ENCODE data around the gene RBM20. TPM values are rescaled to one million over a fixed set of nuclear protein-coding genes. Genes with fewer than 3 reads are reported as not detected.

RBM20 gene
- total and polyA plus RNA-seq, 2 experiments from 2014 or later = 0.05 to 0.17 TPM

GRCh38 chr10:110682348-110682747 lies 38.2 kb downstream of the RBM20 start:
- peaks cover 16% of the 10 kb centered on the region for H3K4me1 ChIP-seq (ENCODE audit: insufficient read depth)
- H2AFZ ChIP-seq = no peak overlapping the region
- ATAC-seq (no peak), DNase-seq (ENCODE audit: low spot score) (no peak)
- no peak overlapping the region for H3K4me3 Mint-ChIP-seq
- peaks cover 4% of the 10 kb centered on the region for H3K27me3 Mint-ChIP-seq (ENCODE audit: insufficient read depth, low read depth, poor library complexity)
- H3K4me3 ChIP-seq = no peak overlapping the region
- no peaks in the 10 kb centered on the region for H4K20me1 ChIP-seq (replicated peaks; ENCODE audit: insufficient read depth)
- no peaks in the 10 kb centered on the region for H3K79me2 ChIP-seq (replicated peaks; ENCODE audit: insufficient read depth)
- H3K27ac ChIP-seq (ENCODE audit: low read depth) = no peak overlapping the region
- H3K9me3 Mint-ChIP-seq = no peaks in the 10 kb centered on the region
- no peak for TF ChIP-seq EZH2 (IDR thresholded peaks at IDR 0.05; ENCODE audit: low read depth, unreplicated experiment)
- TF ChIP-seq EZH2phosphoT487 (IDR thresholded peaks at IDR 0.05; ENCODE audit: unreplicated experiment) = no peak
- TF ChIP-seq, protein P1, sequence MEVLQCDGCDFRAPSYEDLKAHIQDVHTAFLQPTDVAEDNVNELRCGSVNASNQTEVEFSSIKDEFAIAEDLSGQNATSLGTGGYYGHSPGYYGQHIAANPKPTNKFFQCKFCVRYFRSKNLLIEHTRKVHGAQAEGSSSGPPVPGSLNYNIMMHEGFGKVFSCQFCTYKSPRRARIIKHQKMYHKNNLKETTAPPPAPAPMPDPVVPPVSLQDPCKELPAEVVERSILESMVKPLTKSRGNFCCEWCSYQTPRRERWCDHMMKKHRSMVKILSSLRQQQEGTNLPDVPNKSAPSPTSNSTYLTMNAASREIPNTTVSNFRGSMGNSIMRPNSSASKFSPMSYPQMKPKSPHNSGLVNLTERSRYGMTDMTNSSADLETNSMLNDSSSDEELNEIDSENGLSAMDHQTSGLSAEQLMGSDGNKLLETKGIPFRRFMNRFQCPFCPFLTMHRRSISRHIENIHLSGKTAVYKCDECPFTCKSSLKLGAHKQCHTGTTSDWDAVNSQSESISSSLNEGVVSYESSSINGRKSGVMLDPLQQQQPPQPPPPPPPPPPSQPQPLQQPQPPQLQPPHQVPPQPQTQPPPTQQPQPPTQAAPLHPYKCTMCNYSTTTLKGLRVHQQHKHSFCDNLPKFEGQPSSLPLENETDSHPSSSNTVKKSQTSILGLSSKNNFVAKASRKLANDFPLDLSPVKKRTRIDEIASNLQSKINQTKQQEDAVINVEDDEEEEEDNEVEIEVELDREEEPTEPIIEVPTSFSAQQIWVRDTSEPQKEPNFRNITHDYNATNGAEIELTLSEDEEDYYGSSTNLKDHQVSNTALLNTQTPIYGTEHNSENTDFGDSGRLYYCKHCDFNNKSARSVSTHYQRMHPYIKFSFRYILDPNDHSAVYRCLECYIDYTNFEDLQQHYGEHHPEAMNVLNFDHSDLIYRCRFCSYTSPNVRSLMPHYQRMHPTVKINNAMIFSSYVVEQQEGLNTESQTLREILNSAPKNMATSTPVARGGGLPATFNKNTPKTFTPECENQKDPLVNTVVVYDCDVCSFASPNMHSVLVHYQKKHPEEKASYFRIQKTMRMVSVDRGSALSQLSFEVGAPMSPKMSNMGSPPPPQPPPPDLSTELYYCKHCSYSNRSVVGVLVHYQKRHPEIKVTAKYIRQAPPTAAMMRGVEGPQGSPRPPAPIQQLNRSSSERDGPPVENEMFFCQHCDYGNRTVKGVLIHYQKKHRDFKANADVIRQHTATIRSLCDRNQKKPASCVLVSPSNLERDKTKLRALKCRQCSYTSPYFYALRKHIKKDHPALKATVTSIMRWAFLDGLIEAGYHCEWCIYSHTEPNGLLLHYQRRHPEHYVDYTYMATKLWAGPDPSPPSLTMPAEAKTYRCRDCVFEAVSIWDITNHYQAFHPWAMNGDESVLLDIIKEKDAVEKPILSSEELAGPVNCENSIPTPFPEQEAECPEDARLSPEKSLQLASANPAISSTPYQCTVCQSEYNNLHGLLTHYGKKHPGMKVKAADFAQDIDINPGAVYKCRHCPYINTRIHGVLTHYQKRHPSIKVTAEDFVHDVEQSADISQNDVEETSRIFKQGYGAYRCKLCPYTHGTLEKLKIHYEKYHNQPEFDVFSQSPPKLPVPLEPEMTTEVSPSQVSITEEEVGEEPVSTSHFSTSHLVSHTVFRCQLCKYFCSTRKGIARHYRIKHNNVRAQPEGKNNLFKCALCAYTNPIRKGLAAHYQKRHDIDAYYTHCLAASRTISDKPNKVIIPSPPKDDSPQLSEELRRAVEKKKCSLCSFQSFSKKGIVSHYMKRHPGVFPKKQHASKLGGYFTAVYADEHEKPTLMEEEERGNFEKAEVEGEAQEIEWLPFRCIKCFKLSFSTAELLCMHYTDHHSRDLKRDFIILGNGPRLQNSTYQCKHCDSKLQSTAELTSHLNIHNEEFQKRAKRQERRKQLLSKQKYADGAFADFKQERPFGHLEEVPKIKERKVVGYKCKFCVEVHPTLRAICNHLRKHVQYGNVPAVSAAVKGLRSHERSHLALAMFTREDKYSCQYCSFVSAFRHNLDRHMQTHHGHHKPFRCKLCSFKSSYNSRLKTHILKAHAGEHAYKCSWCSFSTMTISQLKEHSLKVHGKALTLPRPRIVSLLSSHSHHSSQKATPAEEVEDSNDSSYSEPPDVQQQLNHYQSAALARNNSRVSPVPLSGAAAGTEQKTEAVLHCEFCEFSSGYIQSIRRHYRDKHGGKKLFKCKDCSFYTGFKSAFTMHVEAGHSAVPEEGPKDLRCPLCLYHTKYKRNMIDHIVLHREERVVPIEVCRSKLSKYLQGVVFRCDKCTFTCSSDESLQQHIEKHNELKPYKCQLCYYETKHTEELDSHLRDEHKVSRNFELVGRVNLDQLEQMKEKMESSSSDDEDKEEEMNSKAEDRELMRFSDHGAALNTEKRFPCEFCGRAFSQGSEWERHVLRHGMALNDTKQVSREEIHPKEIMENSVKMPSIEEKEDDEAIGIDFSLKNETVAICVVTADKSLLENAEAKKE (CRISPR knock-in tag; IDR thresholded peaks at IDR 0.05) = no peak
- TF ChIP-seq CREB1 (CRISPR knock-in tag; IDR thresholded peaks at IDR 0.05; ENCODE audit: low read depth) = no peak
- no peak for TF ChIP-seq CTCF (conservative IDR thresholded peaks at IDR 0.05; ENCODE audit: low read depth in 2 of 2)
- no peak for TF ChIP-seq POLR2AphosphoS5 (IDR thresholded peaks at IDR 0.05; ENCODE audit: low read depth)
- no peak for TF ChIP-seq JUNB (IDR thresholded peaks at IDR 0.05; ENCODE audit: unreplicated experiment)
- TF ChIP-seq STAT1 (IDR thresholded peaks at IDR 0.05; ENCODE audit: unreplicated experiment) = no peak
- no peaks in the 10 kb centered on the region for H3K36me3 ChIP-seq (ENCODE audit: insufficient read depth)
- H3K4me1 Mint-ChIP-seq = peaks cover 43% of the 10 kb centered on the region
- H3K27me3 ChIP-seq (ENCODE audit: insufficient read depth) = no peaks in the 10 kb centered on the region
- H3K27ac Mint-ChIP-seq = no peak overlapping the region
- H3K36me3 Mint-ChIP-seq (ENCODE audit: low read depth) = no peaks in the 10 kb centered on the region
- no peak overlapping the region for H3K4me2 ChIP-seq
- 0 out of 2 replicates have a peak, but pooled peaks cover 6% of the 10 kb centered on the region for H3F3A ChIP-seq (replicated peaks; ENCODE audit: low read depth)
- no peaks in the 10 kb centered on the region for H3K9me2 ChIP-seq (ENCODE audit: insufficient read depth)

Measured in GM23338 (cell line).